Activated B cell treated with CpG ODN at 0.5 μM for 24 hours (primary cell): ENCODE data around the gene CPA4. TPM values are rescaled to one million over a fixed set of nuclear protein-coding genes. Genes with fewer than 3 reads are reported as not detected.

Source experiments
- ATAC-seq: fragments of 200-7000 bp; cut with Tn5 transposase; one replicate; pipeline ENCODE4 v1.10.0; 2021; ENCODE audit warnings: low read depth, mild to moderate bottlenecking, moderate library complexity
- CTCF ChIA-PET: fragments of 350-600 bp; sonication (Branson Sonifier 250); formaldehyde crosslinking; loops from one replicate; lab custom pipeline; 2021; ENCODE audit warnings: antibody characterized with exemption; lab: Charles Lee
- POLR2A ChIA-PET: fragments of 350-600 bp; sonication (Branson Sonifier 250); formaldehyde crosslinking; loops from one replicate; lab custom pipeline; 2021; ENCODE audit warnings: antibody characterized with exemption; lab: Charles Lee
- DNase-seq: peaks from one replicate; pipeline ENCODE4 v3.0.0; 2022
- H3K27ac Mint-ChIP-seq: one replicate; pipeline ENCODE4 v1.8.0; 2020; ENCODE audit warnings: mixed read lengths
- H3K27me3 Mint-ChIP-seq: one replicate; pipeline ENCODE4 v1.8.0; 2021; ENCODE audit warnings: mixed read lengths
- H3K36me3 Mint-ChIP-seq: one replicate; pipeline ENCODE4 v1.8.0; 2021; ENCODE audit warnings: low read depth, mixed read lengths
- H3K4me1 Mint-ChIP-seq: one replicate; pipeline ENCODE4 v1.8.0; 2021; ENCODE audit warnings: mixed read lengths
- H3K4me3 Mint-ChIP-seq: one replicate; pipeline ENCODE4 v1.8.0; 2020; ENCODE audit warnings: mild to moderate bottlenecking, mixed read lengths
- H3K9me3 Mint-ChIP-seq: one replicate; pipeline ENCODE4 v1.8.0; 2020; ENCODE audit warnings: mixed read lengths
- intact Hi-C: fragments of 100-400 bp; cut with micrococcal nuclease; formaldehyde crosslinking; loops from one replicate; pipeline ENCODE4 v1.15.1; 2024
- total RNA-seq: library from RNA; stranded (reverse); gene quantifications from 2 replicates; pipeline ENCODE4 v1.2.3, GENCODE V29; 2022
- TF ChIP-seq, protein P1 (sequence below): fragments of 200-600 bp; IDR thresholded peaks from one replicate; pipeline ENCODE4 v1.8.0; 2022; ENCODE audit warnings: antibody characterized with exemption, mild to moderate bottlenecking

CPA4 gene
- total RNA-seq, 1 donor from 2014 or later = not detected

DNA sequence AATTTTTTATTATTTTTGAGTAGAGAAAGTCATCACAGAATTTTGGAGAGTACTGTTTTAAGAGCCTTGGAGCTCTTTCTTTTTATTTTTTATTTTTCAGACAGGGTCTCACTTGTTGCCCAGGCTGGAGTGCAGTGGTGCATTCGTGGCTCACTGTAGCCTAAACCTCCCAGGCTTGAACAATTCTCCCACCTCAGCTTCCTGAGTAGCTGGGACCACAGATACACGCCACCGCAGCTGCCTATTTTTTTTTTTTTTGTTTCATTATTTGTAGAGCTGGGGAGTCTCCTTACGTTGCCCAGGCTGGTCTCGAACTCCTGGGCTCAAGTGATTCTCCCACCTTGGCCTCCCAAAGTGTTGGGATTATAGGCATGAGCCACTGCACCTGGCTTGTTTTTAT lies 10.6 kb downstream of the CPA4 start:
- peaks cover 3% of the 10 kb centered on the region for H3K27me3 Mint-ChIP-seq
- no peaks in the 10 kb centered on the region for H3K4me1 Mint-ChIP-seq
- no peak overlapping the region for H3K27ac Mint-ChIP-seq
- ChIA-PET CTCF (no interaction called here), POLR2A (no interaction called here)
- no peak overlapping the region for H3K4me3 Mint-ChIP-seq
- intact Hi-C loops = no loop called here
- no peak for ATAC-seq
- TF ChIP-seq, protein P1, sequence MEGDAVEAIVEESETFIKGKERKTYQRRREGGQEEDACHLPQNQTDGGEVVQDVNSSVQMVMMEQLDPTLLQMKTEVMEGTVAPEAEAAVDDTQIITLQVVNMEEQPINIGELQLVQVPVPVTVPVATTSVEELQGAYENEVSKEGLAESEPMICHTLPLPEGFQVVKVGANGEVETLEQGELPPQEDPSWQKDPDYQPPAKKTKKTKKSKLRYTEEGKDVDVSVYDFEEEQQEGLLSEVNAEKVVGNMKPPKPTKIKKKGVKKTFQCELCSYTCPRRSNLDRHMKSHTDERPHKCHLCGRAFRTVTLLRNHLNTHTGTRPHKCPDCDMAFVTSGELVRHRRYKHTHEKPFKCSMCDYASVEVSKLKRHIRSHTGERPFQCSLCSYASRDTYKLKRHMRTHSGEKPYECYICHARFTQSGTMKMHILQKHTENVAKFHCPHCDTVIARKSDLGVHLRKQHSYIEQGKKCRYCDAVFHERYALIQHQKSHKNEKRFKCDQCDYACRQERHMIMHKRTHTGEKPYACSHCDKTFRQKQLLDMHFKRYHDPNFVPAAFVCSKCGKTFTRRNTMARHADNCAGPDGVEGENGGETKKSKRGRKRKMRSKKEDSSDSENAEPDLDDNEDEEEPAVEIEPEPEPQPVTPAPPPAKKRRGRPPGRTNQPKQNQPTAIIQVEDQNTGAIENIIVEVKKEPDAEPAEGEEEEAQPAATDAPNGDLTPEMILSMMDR = no peak
- no peaks in the 10 kb centered on the region for H3K9me3 Mint-ChIP-seq
- H3K36me3 Mint-ChIP-seq = no peaks in the 10 kb centered on the region
- no peak for DNase-seq

DNA sequence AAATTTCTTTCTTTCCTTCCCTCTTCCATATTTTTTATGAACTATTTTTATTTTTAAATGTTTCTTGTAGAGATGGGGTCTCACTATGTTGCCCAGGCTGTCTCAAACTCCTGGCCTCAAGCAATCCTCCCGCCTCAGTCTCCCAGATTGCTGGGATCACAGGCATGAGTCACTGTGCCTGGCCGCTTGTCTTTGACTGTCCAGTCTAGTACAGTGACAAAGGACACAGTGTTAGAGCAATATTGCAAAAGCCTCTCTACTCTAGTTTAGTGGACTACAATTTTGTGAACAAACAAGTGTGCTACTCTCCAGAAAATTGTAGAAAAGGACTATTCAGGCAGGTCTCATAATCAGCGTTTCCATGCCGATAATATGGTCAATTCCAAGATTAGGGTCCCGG lies 11.0 kb downstream of the CPA4 start:
- no peaks in the 10 kb centered on the region for H3K36me3 Mint-ChIP-seq
- no peaks in the 10 kb centered on the region for H3K4me1 Mint-ChIP-seq
- intact Hi-C loops = no loop called here
- ATAC-seq (no peak), DNase-seq (no peak)
- no peaks in the 10 kb centered on the region for H3K9me3 Mint-ChIP-seq
- no peak overlapping the region for H3K27ac Mint-ChIP-seq
- TF ChIP-seq, protein P1 = no peak
- CTCF ChIA-PET = no interaction called here
- H3K27me3 Mint-ChIP-seq = peaks cover 3% of the 10 kb centered on the region
- POLR2A ChIA-PET = no interaction called here
- no peak overlapping the region for H3K4me3 Mint-ChIP-seq

DNA sequence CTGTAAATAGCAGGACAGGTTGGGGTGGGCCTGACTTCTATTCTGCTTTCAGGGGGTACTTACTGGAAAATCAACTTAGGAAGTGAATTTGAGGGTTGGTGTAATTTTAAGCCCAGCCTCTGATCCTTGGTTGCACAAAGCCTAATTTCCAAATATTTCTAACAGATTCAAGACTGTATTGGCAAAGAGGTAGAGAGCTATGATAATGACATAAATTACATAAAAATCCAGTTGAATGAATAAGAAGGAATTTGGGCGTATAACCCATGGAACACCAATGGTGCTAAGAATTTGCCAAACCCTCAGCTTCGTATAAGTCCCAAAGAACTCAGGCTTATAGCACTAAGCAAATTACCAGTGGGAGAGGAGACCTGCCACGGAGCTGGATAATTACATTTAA lies 11.9 kb downstream of the CPA4 start:
- ChIA-PET CTCF (no interaction called here), POLR2A (no interaction called here)
- no peaks in the 10 kb centered on the region for H3K36me3 Mint-ChIP-seq
- DNase-seq (no peak), ATAC-seq (no peak)
- H3K27me3 Mint-ChIP-seq = peaks cover 1% of the 10 kb centered on the region
- no peak overlapping the region for H3K27ac Mint-ChIP-seq
- TF ChIP-seq, protein P1 = no peak
- no peak overlapping the region for H3K4me3 Mint-ChIP-seq
- intact Hi-C loops = no loop called here
- H3K9me3 Mint-ChIP-seq = no peaks in the 10 kb centered on the region
- no peaks in the 10 kb centered on the region for H3K4me1 Mint-ChIP-seq

DNA sequence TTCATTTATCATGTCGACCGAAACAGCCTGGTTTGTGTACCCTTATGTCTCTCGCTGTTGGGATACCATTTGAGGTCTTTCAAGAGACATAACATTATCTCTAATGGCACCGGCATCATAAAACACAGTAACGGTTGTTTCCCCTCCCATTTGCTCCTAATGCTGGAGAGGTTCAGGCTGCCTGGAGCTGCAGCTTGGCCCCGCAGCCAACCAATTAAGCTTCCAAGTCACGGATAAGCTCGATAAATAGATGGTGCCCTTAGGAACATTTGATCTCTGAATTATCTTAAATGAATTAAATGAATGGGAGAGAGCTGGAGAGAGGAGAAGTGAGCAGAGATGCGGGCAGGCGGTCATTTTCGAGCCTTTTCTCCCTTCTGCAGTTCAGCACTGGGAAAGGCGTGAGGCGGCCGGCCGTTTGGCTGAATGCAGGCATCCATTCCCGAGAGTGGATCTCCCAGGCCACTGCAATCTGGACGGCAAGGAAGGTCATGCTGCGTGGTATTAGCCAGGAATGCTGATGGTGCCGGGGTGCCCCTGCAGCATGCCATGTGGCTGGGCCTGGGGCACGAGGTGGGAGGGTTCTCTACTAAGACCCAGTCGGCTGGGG lies 12.6 kb downstream of the CPA4 start:
- Mint-ChIP-seq H3K27ac (no peak overlapping the region), H3K27me3 (peaks cover 1% of the 10 kb centered on the region), H3K9me3 (no peaks in the 10 kb centered on the region), H3K4me3 (no peak overlapping the region), H3K36me3 (no peaks in the 10 kb centered on the region), H3K4me1 (no peaks in the 10 kb centered on the region)
- TF ChIP-seq, protein P1 = no peak
- no peak for ATAC-seq
- POLR2A ChIA-PET = no interaction called here
- DNase-seq = no peak
- CTCF ChIA-PET = no interaction called here
- intact Hi-C loops = no loop called here

DNA sequence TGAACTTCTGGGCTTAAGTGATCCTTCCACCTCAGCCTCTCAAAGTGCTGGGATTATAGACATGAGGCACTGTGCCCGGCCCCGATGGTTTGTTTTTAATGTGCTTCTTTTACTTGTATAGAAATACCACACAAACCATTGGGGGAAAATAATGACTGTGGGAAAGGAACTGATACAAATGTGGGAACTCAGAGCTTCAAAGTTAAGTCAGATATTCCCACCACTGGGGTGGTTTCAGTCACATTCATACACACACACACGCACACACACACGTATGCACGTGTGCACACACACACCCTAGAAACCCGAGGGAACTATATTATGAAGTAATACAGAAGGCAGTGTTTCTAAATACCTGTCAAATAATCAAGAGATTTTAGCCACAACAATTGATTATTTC lies 17.0 kb downstream of the CPA4 start:
- TF ChIP-seq, protein P1 = no peak
- ChIA-PET POLR2A (no interaction called here), CTCF (no interaction called here)
- ATAC-seq (no peak), DNase-seq (no peak)
- no peaks in the 10 kb centered on the region for H3K36me3 Mint-ChIP-seq
- H3K4me1 Mint-ChIP-seq = no peaks in the 10 kb centered on the region
- no peak overlapping the region for H3K27ac Mint-ChIP-seq
- peaks cover 3% of the 10 kb centered on the region for H3K27me3 Mint-ChIP-seq
- intact Hi-C loops = no loop called here
- H3K9me3 Mint-ChIP-seq = no peaks in the 10 kb centered on the region
- H3K4me3 Mint-ChIP-seq = no peak overlapping the region
